ENCODE measurements around the gene ABCF1. TPM values are rescaled to one million over a fixed set of nuclear protein-coding genes. Genes with fewer than 3 reads are reported as not detected.
A peak's percentile ranks its signal among the peaks of the same experiment; 100 is the strongest.

The ABCF1 gene
- total RNA-seq, 1 donor from 2014 or later: 37.8 TPM

GRCh38 chr6:30615958-30616810, 44.9 kb downstream of the ABCF1 start:
- ATAC-seq: no peak
- intact Hi-C loops (cut with micrococcal nuclease): no loop called here
- no peak for DNase-seq

GRCh38 chr6:30616811-30617564, 45.7 kb downstream of the ABCF1 start, which contains the start of gene PPP1R10:
TSS of gene PPP1R10 (minus strand) at chr6:30617243. CDS start at chr6:30609944, 7,299 bp downstream.
- ATAC-seq (peak; percentile 87), DNase-seq (peak; percentile 97)
- intact Hi-C loops (cut with micrococcal nuclease): no loop called here

- peak; percentile 98 for DNase-seq
- ATAC-seq: peak; percentile 86
- intact Hi-C loops (cut with micrococcal nuclease): no loop called here
Observed at GRCh38 chr6:30617565-30618269, 46.5 kb downstream of the ABCF1 start, which contains the start of gene MRPS18B. TSS of gene MRPS18B (plus strand) at chr6:30617840. CDS start at chr6:30617866, 26 bp downstream.

- ATAC-seq (no peak), DNase-seq (no peak)
- intact Hi-C loops (cut with micrococcal nuclease): no loop called here
Observed at GRCh38 chr6:30618270-30618797, 47.1 kb downstream of the ABCF1 start.

GRCh38 chr6:30619561-30619960, 48.3 kb downstream of the ABCF1 start:
- intact Hi-C loops (cut with micrococcal nuclease): no loop called here
- ATAC-seq (no peak), DNase-seq (no peak)

GRCh38 chr6:30625511-30625910, 54.3 kb downstream of the ABCF1 start:
- intact Hi-C loops (cut with micrococcal nuclease): no loop called here
- ATAC-seq (no peak), DNase-seq (no peak)

GRCh38 chr6:30626484-30627366, 55.5 kb downstream of the ABCF1 start, which contains the start of gene ATAT1:
TSS of gene ATAT1 (plus strand) at chr6:30626874.
- peak; percentile 93 for DNase-seq
- intact Hi-C loops (cut with micrococcal nuclease): no loop called here
- ATAC-seq: peak; percentile 96

GRCh38 chr6:30635834-30636233, 64.6 kb downstream of the ABCF1 start:
- ATAC-seq (no peak), DNase-seq (no peak)
- intact Hi-C loops (cut with micrococcal nuclease): no loop called here

- intact Hi-C loops (cut with micrococcal nuclease): no loop called here
- no peak for DNase-seq
- ATAC-seq: no peak
Observed at GRCh38 chr6:30640481-30640880, 69.2 kb downstream of the ABCF1 start.

- ATAC-seq: no peak
- DNase-seq: no peak
- intact Hi-C loops (cut with micrococcal nuclease): no loop called here
Observed at GRCh38 chr6:30641048-30641447, 69.8 kb downstream of the ABCF1 start.

Small RNA genes lying within 50 kb of the gene (microRNA-seq; reads per million reads assigned to microRNA genes)
- gene MIR877 (ENCODE audit: borderline number of aligned reads): 11.8 reads per million, percentile 8 among the genes with 10 or more reads in this experiment

Other genes with a start within 250 kb of the ABCF1 start
- 9.0 TPM for gene TRIM39, start 244.5 kb upstream of the ABCF1 start, total RNA-seq
- gene RPP21, start 226.3 kb upstream of the ABCF1 start, total RNA-seq: 25.5 TPM
- 155 TPM for gene HLA-E, start 81.9 kb upstream of the ABCF1 start, total RNA-seq
- gene GNL1, start 15.0 kb upstream of the ABCF1 start, total RNA-seq: 18.4 TPM
- gene PRR3, start 14.1 kb upstream of the ABCF1 start, total RNA-seq: 2.9 TPM
- gene PPP1R10, start 45.8 kb downstream of the ABCF1 start, total RNA-seq: 32.7 TPM
- gene MRPS18B, start 46.4 kb downstream of the ABCF1 start, total RNA-seq: 129 TPM
- gene ATAT1, start 55.4 kb downstream of the ABCF1 start, total RNA-seq: 1.7 TPM
- gene C6orf136, start 75.7 kb downstream of the ABCF1 start, total RNA-seq: 54.9 TPM
- 20.2 TPM for gene DHX16, start 101.6 kb downstream of the ABCF1 start, total RNA-seq
- 15.0 TPM for gene PPP1R18, start 115.2 kb downstream of the ABCF1 start, total RNA-seq
- 4.6 TPM for gene NRM, start 119.5 kb downstream of the ABCF1 start, total RNA-seq
- 13.2 TPM for gene MDC1, start 145.8 kb downstream of the ABCF1 start, total RNA-seq
- gene TUBB, start 148.9 kb downstream of the ABCF1 start, total RNA-seq: 196 TPM
- gene FLOT1, start 171.2 kb downstream of the ABCF1 start, total RNA-seq: 238 TPM
- 12.7 TPM for gene IER3, start 173.1 kb downstream of the ABCF1 start, total RNA-seq

Data from left ventricle myocardium superior (tissue), 1 donor.